Measurements from ENCODE around the gene AHCYL1. TPM values are rescaled to one million over a fixed set of nuclear protein-coding genes. Genes with fewer than 3 reads are reported as not detected.

AHCYL1 gene
- total and polyA plus RNA-seq, 10 of the 15 experiments (the other 5 are each of a cell fraction or from before 2014, with no cell fraction given) = 24.7 to 73.6 (median 46.8) TPM

DNA sequence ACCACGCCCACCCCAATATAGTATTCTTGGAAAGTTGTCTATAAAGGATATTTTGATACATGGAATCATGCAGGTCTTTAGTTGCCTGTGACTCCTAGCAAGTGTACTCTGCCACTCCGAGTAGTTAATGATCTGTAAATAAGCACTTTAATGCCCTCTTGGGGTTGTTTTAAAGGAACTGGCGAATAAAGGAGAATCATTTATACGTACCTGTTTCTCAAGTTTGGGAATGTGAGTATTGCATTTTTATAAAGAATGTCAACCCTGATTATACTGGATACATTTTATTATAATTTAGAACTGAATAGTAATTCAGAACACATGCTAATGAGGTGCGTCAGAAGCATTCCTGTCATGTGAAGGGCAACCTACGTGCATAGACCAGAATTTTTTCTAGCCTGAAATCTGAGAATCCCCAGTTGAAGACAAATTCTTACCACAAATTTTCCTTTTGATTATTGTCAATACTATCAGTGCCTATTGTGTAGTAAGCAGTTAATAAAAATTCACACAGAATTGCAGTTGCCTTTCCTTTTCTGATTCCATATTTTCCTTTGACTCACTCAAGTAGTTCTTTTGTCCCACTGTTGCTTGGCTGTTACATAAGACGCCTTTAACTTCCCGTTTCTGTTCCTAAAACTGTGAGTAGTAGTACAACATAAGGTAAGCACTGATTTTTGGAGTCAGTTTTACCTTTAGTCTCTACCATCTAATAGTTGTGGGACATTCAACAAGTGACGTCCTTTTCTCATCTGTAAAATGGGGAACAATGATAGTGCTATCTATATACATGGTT is 5.1 kb downstream of the AHCYL1 start:
- no peaks in the 10 kb centered on the region for H3K27me3 ChIP-seq (replicated peaks in 1 of 2; ENCODE audit: control insufficient read depth in 2 of 2, insufficient read depth in 2 of 2, low read length in 1 of 2)
- intact Hi-C loops (cut with micrococcal nuclease; ENCODE audit: unreplicated experiment) (no loop called here), in situ Hi-C loops (cut with MboI) (loop anchor here (5.0 kb wide), 2 partner anchors 347 to 442 kb away; partner anchors contain the start of gene GNAI3)
- ATAC-seq (peak; percentile 22; the same call in 2 of the 3 replicates), DNase-seq (ENCODE audit: low read depth, low spot score) (no peak), FAIRE-seq (peak; percentile 18)
- RAD21 ChIA-PET (ENCODE audit: unreplicated experiment) = interaction anchor here (1.4 kb wide), 1 partner anchor 214 kb away, joined by 4 read pairs; no protein-coding TSS in a partner anchor
- 79% methylated on average over 9 of the region's 9 CpGs for WGBS (ENCODE audit: insufficient coverage, insufficient replicate concordance, low lambda C conversion rate, missing lambda C conversion rate)
- no peaks in the 10 kb centered on the region; the same call in 1 of the 2 replicates for H4K20me1 ChIP-seq (ENCODE audit: control insufficient read depth, insufficient read depth)
- CTCF ChIA-PET = interaction anchor here (0.8 to 6.7 kb wide), 8 partner anchors 8 to 350 kb away, joined by 3 to 200 read pairs (median 6); no protein-coding TSS in a partner anchor
- POLR2A ChIA-PET = no interaction called here
- H3K9me3 ChIP-seq (replicated peaks; ENCODE audit: control insufficient read depth, insufficient read depth, low read length) = no peaks in the 10 kb centered on the region
- no peak overlapping the region for H3K4me2 ChIP-seq (ENCODE audit: control insufficient read depth, insufficient read depth)
- SMC1A ChIA-PET (ENCODE audit: uncharacterized antibody, unreplicated experiment) = interaction anchor here (1.5 to 13.9 kb wide), 4 partner anchors 18 to 351 kb away, joined by 8 to 431 read pairs (median 104); no protein-coding TSS in a partner anchor
- no TSS peak for BruUV-seq (replicated peaks)
- peaks cover 44% of the 10 kb centered on the region for H3K79me2 ChIP-seq (ENCODE audit: control insufficient read depth, insufficient read depth, low read length)
- H3K9ac ChIP-seq (ENCODE audit: control insufficient read depth, insufficient read depth, low read length) = no peak overlapping the region
- TF ChIP-seq IKZF2 (IDR thresholded peaks at IDR 0.05) = peak in 1 of 2 experiments; percentile 10; a peak in 1 of 4 replicates
- TF ChIP-seq HDGF (IDR thresholded peaks at IDR 0.05) = no peak
- H3K36me3 ChIP-seq (ENCODE audit: control insufficient read depth in 2 of 2, insufficient read depth in 2 of 2, low read length in 1 of 2) = peaks cover 0 to 5% of the 10 kb centered on the region in 2 experiments; a peak in 1 of 4 replicates
- H2AFZ ChIP-seq (ENCODE audit: control insufficient read depth, low read depth, low read length) = no peak overlapping the region
- H3K27ac ChIP-seq (ENCODE audit: control insufficient read depth, insufficient read depth) = no peak overlapping the region
- peaks cover 3% of the 10 kb centered on the region; the same call in 1 of the 2 replicates for H3K4me1 ChIP-seq (ENCODE audit: control insufficient read depth, insufficient read depth, low read length)
- H3K4me3 ChIP-seq = no peak overlapping the region

DNA sequence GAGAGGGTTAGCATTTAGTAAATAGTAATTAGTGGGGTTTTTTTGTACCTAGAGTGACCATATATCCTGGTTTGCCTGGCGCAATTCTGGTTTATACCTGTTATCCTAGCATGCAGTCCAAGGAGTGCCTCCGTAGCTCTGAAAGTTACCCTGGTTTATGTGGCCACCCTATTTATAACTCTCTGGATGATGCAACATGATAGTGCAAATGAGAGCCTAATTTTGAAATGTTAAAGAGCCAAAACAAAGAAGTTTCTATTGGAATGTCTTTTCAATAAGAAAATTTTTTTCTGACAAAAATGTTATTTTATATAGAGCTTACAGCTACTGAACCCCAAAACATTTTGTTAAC is 5.7 kb downstream of the AHCYL1 start:
- no TSS peak for BruUV-seq (replicated peaks)
- H3K4me3 ChIP-seq = 0 out of 2 replicates have a peak overlapping the region, but pooled peaks have one; percentile 22
- H3K79me2 ChIP-seq (ENCODE audit: control insufficient read depth, insufficient read depth, low read length) = peaks cover 39% of the 10 kb centered on the region
- H3K4me1 ChIP-seq (ENCODE audit: control insufficient read depth, insufficient read depth, low read length) = peaks cover 3% of the 10 kb centered on the region; the same call in 1 of the 2 replicates
- no peak overlapping the region for H3K9ac ChIP-seq (ENCODE audit: control insufficient read depth, insufficient read depth, low read length)
- no peak overlapping the region for H3K27ac ChIP-seq (ENCODE audit: control insufficient read depth, insufficient read depth)
- no peak overlapping the region for H2AFZ ChIP-seq (ENCODE audit: control insufficient read depth, low read depth, low read length)
- ATAC-seq = no peak
- H4K20me1 ChIP-seq (ENCODE audit: control insufficient read depth, insufficient read depth) = no peaks in the 10 kb centered on the region; the same call in 1 of the 2 replicates
- H3K27me3 ChIP-seq (replicated peaks in 1 of 2; ENCODE audit: control insufficient read depth in 2 of 2, insufficient read depth in 2 of 2, low read length in 1 of 2) = no peaks in the 10 kb centered on the region
- DNase-seq (ENCODE audit: low read depth, low spot score) = no peak
- TF ChIP-seq GATAD2B (conservative IDR thresholded peaks at IDR 0.05; ENCODE audit: low read depth) (0 out of 2 replicates have a peak, but pooled peaks have one; percentile 25), MTA2 (IDR thresholded peaks at IDR 0.05; ENCODE audit: low read depth) (no peak), NFIC (IDR thresholded peaks at IDR 0.05; ENCODE audit: low read depth, low read length) (no peak), TCF7 (IDR thresholded peaks at IDR 0.05; ENCODE audit: borderline replicate concordance) (no peak), CHD4 (IDR thresholded peaks at IDR 0.05) (no peak), SREBF2 (IDR thresholded peaks at IDR 0.05; ENCODE audit: low read length) (no peak), ZBTB11 (CRISPR knock-in tag; IDR thresholded peaks at IDR 0.05) (no peak), SKIL (IDR thresholded peaks at IDR 0.05; ENCODE audit: low read depth, poor library complexity, severe bottlenecking) (no peak)
- ChIA-PET SMC1A (ENCODE audit: uncharacterized antibody, unreplicated experiment) (interaction anchor here (0.6 to 0.7 kb wide), 2 partner anchors 20 to 21 kb away, joined by 3 to 4 read pairs; no protein-coding TSS in a partner anchor), POLR2A (no interaction called here), RAD21 (ENCODE audit: unreplicated experiment) (no interaction called here), CTCF (interaction anchor here (0.8 to 1.3 kb wide), 3 partner anchors 17 to 63 kb away, joined by 3 to 5 read pairs (median 4); no protein-coding TSS in a partner anchor)
- peaks cover 0 to 5% of the 10 kb centered on the region in 2 experiments; a peak in 1 of 4 replicates for H3K36me3 ChIP-seq (ENCODE audit: control insufficient read depth in 2 of 2, insufficient read depth in 2 of 2, low read length in 1 of 2)
- in situ Hi-C loops (cut with MboI) (no loop called here), intact Hi-C loops (cut with micrococcal nuclease; ENCODE audit: unreplicated experiment) (no loop called here)
- H3K4me2 ChIP-seq (ENCODE audit: control insufficient read depth, insufficient read depth) = no peak overlapping the region
- no peaks in the 10 kb centered on the region for H3K9me3 ChIP-seq (replicated peaks; ENCODE audit: control insufficient read depth, insufficient read depth, low read length)
- 86% methylated on average over 2 of the region's 2 CpGs for WGBS (ENCODE audit: insufficient coverage, insufficient replicate concordance, low lambda C conversion rate, missing lambda C conversion rate)
- no peak for FAIRE-seq

Measured in GM12878 (cell line).